ENCODE measurements around the gene VSX2.

VSX2 gene

GRCh38 chr14:74301594-74302151, 62.4 kb downstream of the VSX2 start:
- DNase-seq (ENCODE audit: low read depth in 2 of 3, low spot score in 1 of 3), result no peak

GRCh38 chr14:74302152-74302628, 62.9 kb downstream of the VSX2 start:
- peak in 1 of 3 donors; percentile 22 for DNase-seq (ENCODE audit: low read depth in 2 of 3, low spot score in 1 of 3)

DNA sequence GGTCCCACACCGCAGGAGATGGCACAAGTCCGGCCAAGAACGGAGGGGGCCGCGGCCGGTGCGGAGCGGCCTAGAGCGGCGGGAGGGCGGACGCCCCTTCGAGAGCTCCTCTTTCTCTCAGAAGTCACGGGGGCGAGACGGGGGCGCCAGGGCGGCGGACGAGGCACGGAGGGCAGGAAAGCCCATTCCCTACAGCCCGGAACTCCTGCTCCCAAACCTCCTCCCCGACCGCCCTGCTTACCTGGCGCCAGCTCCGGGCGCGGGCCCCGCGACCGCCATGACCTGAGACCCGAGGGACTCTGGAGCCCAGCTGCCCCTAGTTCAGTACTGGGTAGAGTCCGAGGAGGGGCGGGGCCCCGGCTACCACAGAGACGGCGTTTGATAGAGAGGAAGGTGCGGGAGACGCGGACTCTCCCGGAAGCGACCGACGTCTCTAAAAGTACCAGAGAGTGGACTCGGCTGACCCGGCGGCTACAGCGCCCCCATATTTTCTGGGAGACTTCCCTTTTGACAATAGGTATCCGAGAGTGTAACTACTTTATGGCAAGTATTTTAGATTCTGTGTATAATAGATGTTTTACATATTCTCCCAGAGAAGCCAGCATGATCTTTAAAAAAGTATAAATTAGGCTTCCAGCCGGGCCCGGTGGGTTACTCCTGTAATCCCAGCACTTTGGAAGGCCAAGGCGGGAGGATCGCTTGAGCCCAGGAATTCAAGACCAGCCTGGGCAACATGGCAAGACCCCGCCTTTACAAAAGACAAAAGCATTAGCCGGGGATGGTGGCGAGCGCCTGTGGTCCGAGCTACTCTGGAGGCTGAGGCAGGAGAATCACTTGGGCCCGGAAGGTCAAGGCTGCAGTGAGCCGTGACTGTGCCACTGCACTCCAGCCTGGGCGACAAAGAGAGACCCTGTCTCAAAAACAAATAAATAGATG, 63.7 kb downstream of the VSX2 start, which contains the start of gene ABCD4:
TSS of gene ABCD4 (minus strand) at position 301 of the 936 bp plus-strand sequence. CDS start at position 279, 22 bp downstream.
- DNase-seq (ENCODE audit: low read depth in 2 of 3, low spot score in 1 of 3), result peak; percentile 75 to 84 (median 82)

- DNase-seq (ENCODE audit: low read depth in 2 of 3, low spot score in 1 of 3), result no peak
Measured at GRCh38 chr14:74308695-74309094, 69.4 kb downstream of the VSX2 start.

- no peak for DNase-seq (ENCODE audit: low read depth in 2 of 3, low spot score in 1 of 3)
Measured at GRCh38 chr14:74309125-74310022, 70.1 kb downstream of the VSX2 start.

GRCh38 chr14:74312161-74312560, 72.9 kb downstream of the VSX2 start:
- no peak for DNase-seq (ENCODE audit: low read depth in 2 of 3, low spot score in 1 of 3)

All from stimulated activated CD4-positive, alpha-beta T cell treated with anti-CD3 and anti-CD28 coated beads, Interleukin-12 subunit alpha, Interleukin-12 subunit beta, amount 100 ng/mL, for 48 hours (primary cell).